Adrenal gland (tissue), 5 donors: ENCODE measurements around the gene ADIPOR2.

Experiments used
- CTCF ChIP-seq, 6 experiments: fragments of 450-650 bp in 4 of 6; fragments of 200-600 bp in 2 of 6; sonication (generic) in 1 of 6; IDR thresholded peaks; 1 replicate in 5 of 6; 2 replicates in 1 of 6; pipeline versions ENCODE4 v1.5.1 to v1.8.0; 2016 to 2021; ENCODE audit warnings: antibody characterized with exemption in 6 of 6, mild to moderate bottlenecking in 2 of 6, moderate library complexity in 1 of 6
- POLR2A ChIP-seq, 2 donors: fragments of 450-650 bp; IDR thresholded peaks; one replicate each; pipeline ENCODE4 v1.6.1; 2017; ENCODE audit warnings: antibody characterized with exemption in 2 of 2, mild to moderate bottlenecking in 2 of 2, moderate library complexity in 1 of 2
- donor health status: DM: no; HTN: no; CAD: no.

DNA sequence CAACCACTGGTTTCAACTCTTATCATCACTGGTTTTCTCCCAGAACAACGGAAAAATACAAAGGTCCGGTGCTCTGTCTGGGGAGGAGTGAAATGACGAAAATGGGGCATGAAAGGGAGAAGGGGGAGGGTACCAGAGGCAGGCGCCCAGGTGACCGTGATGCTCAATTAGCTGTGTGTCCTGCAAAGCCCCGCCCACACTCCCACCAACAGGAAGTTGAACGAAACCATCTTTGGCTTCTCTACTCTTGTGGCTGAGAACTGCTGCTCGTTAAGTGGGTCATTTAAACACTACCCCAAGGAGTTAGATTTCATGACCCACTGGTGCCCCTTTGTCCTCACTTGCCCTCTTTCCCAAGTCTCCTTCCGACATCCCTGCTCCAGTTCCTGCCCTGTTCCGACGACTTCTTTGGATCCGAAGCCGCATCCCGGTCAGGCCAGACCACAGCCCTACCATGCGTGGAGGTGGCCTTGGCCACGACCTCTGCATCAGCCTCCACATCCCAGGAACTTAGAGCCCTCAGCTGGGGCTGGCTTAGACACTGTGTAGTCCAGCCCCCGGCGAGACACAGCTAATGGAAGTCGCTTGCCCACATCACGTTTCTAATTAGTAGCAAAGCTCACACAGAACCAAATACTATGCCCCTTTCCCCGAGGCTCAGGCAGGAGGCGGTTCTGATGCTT, 118.1 kb downstream of the ADIPOR2 start:
- TF ChIP-seq CTCF (IDR thresholded peaks at IDR 0.05) = no peak
- no peak for TF ChIP-seq POLR2A (IDR thresholded peaks at IDR 0.05)
